Measurements from ENCODE around the gene WNT9A. TPM values are rescaled to one million over a fixed set of nuclear protein-coding genes. Genes with fewer than 3 reads are reported as not detected.

WNT9A gene, protein sequence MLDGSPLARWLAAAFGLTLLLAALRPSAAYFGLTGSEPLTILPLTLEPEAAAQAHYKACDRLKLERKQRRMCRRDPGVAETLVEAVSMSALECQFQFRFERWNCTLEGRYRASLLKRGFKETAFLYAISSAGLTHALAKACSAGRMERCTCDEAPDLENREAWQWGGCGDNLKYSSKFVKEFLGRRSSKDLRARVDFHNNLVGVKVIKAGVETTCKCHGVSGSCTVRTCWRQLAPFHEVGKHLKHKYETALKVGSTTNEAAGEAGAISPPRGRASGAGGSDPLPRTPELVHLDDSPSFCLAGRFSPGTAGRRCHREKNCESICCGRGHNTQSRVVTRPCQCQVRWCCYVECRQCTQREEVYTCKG
- total RNA-seq (2012; rRNA removed) (0.18 and 0.28 TPM in 2 replicates), polyA plus RNA-seq (2012; rRNA removed) (0.36 and 0.42 TPM in 2 replicates), Bru-seq, nascent RNA (percentile 43 among the genes with signal in this experiment), BruChase-seq, experiment 1, labeled RNA remaining after a 6-hour chase (percentile 48 among the genes with signal in this experiment), BruChase-seq, experiment 2, labeled RNA remaining after a 2-hour chase (percentile 64 among the genes with signal in this experiment)
- polyA plus RNA-seq (2012; cell fraction: cytosol; rRNA removed) = 0.24 and 0.63 TPM in 2 replicates
- polyA plus RNA-seq (2012; cell fraction: nucleus; rRNA removed; ENCODE audit: low replicate concordance) = 0.81 and 1.1 TPM in 2 replicates
- long read RNA-seq = 0 reads

DNA sequence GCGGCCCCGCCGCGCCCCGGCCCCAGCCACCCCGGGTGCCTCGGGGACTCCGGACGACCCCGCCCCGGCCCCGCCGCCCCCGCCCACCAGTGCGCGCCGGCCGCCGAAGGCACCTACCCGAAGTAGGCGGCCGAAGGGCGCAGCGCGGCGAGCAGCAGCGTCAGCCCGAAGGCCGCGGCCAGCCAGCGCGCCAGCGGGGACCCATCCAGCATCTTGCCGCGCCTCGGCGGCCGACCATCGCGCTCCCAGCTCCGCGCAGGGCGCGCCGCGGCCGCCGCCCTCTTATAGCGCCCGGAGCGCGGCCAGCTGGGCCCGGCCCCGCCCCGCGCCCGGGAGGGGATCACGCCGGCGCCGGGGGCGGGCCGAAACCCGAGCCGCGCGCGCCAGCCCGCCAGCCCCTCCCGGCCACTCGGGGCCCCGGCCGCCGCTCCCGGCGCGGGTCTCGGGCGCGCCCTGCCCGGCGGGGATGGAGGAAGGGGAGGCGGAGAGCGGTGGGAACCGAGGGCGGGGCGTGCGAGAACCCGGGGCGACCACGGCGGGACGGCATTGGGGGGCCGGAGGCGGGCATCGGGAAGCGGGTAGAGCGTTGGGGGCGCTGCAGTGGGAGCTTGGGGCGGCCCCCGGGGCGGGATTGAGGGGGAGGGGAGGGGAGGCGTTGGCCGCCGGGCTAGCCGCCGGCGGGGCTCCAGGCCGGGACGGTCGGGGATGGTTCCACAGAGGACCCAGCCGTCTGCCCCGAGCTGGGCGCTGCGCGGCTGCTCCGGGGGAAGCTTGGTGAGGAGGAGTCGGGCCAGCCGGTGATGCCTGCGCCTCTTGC, at the start of gene WNT9A:
Gene WNT9A, minus strand, starts transcription at position 257 of the 817 bp plus-strand sequence. Its CDS starts 45 bp downstream, at position 212.
- Histone ChIP-seq H4K91ac (ENCODE audit: insufficient read depth, low read depth, low read length) (no peak within 1 kb of the TSS), H3K14ac (replicated peaks; ENCODE audit: low read depth, low read length) (peak within 1 kb of the TSS; percentile 59; the same call in 1 of the 2 replicates), H3K79me1 (ENCODE audit: low read depth in 1 of 2, low read length in 2 of 2) (no peaks in the 10 kb centered on the region), H2BK20ac (ENCODE audit: low read depth, low read length) (no peak within 1 kb of the TSS), H2AK9ac (replicated peaks; ENCODE audit: low read depth, low read length, poor library complexity) (peak within 1 kb of the TSS; percentile 84), H3K4me1 (ENCODE audit: control insufficient read depth, insufficient read depth, low read length) (peaks cover 6% of the 10 kb centered on the region; the same call in 1 of the 2 replicates), H3K23ac (ENCODE audit: low read depth, low read length) (peak within 1 kb of the TSS; percentile 82; the same call in 1 of the 2 replicates), H2BK5ac (ENCODE audit: low read depth, low read length, poor library complexity, severe bottlenecking) (no peak within 1 kb of the TSS), H2AK5ac (ENCODE audit: low read depth, low read length) (no peak within 1 kb of the TSS), H3K4me3 (ENCODE audit: insufficient read depth, low read depth, low read length) (peak within 1 kb of the TSS; percentile 66), H2BK15ac (ENCODE audit: low read depth, low read length) (no peak within 1 kb of the TSS), H2AFZ (replicated peaks; ENCODE audit: low read length, poor library complexity) (peak within 1 kb of the TSS; percentile 92), H4K5ac (ENCODE audit: low read depth, low read length) (no peak within 1 kb of the TSS), H3K56ac (ENCODE audit: extremely low read depth, insufficient read depth, low read length) (no peak within 1 kb of the TSS), H2BK120ac (ENCODE audit: low read depth, low read length) (no peak within 1 kb of the TSS), H3K4me2 (ENCODE audit: low read depth, low read length) (peak within 1 kb of the TSS; percentile 99), H4K20me1 (ENCODE audit: insufficient read depth, low read length) (no peaks in the 10 kb centered on the region), H3K18ac (ENCODE audit: low read depth, low read length) (no peak within 1 kb of the TSS), H4K8ac (ENCODE audit: low read depth in 2 of 2, low read length in 2 of 2) (no peak within 1 kb of the TSS), H3K27me3 (ENCODE audit: control insufficient read depth, insufficient read depth, low read length) (no peaks in the 10 kb centered on the region; the same call in 1 of the 2 replicates), H3K9me3 (ENCODE audit: control insufficient read depth, insufficient read depth, low read length) (no peaks in the 10 kb centered on the region), H3K9me1 (ENCODE audit: insufficient read depth, low read length) (no peaks in the 10 kb centered on the region), H3K9ac (ENCODE audit: low read depth, low read length) (peak within 1 kb of the TSS; percentile 47), H3K36me3 (ENCODE audit: control insufficient read depth, insufficient read depth, low read length) (no peaks in the 10 kb centered on the region), H3K27ac (ENCODE audit: insufficient read depth, low read length) (no peak within 1 kb of the TSS; the same call in 1 of the 2 replicates), H3K4ac (ENCODE audit: low read depth, low read length) (no peak within 1 kb of the TSS)
- in situ Hi-C loops (cut with MboI; ENCODE audit: low sequenced_read_pairs) (loop anchor here (5.0 to 25.0 kb wide), 2 partner anchors 186 to 461 kb away; no protein-coding TSS in a partner anchor), intact Hi-C loops (cut with micrococcal nuclease) (loop anchor here (5.0 to 10.0 kb wide), 2 partner anchors 134 to 403 kb away; partner anchors contain the start of gene ARF1), dilution Hi-C loops (cut with HindIII; ENCODE audit: low sequenced_read_pairs, unreplicated experiment) (no loop called here)
- ATAC-seq (ENCODE audit: low read depth) (peak; percentile 87), DNase-seq (peak; percentile 49)
- CTCF ChIA-PET = interaction anchor here (0.7 kb wide), 1 partner anchor 182 kb away, joined by 3 read pairs; no protein-coding TSS in a partner anchor
- WGBS, 2 experiments (ENCODE audit: extremely low coverage in 2 of 2, insufficient read length in 1 of 2) = 0% methylated on average over 9 of the region's 120 CpGs; no CpG with 5 or more reads in 1 of the 2 experiments
- no TSS peak for BruUV-seq (replicated peaks)
- POLR2A ChIA-PET (ENCODE audit: unreplicated experiment) = interaction anchor here (0.6 to 0.8 kb wide), 2 partner anchors 159 to 229 kb away, joined by 3 to 9 read pairs; no protein-coding TSS in a partner anchor
- TF ChIP-seq, protein P1, sequence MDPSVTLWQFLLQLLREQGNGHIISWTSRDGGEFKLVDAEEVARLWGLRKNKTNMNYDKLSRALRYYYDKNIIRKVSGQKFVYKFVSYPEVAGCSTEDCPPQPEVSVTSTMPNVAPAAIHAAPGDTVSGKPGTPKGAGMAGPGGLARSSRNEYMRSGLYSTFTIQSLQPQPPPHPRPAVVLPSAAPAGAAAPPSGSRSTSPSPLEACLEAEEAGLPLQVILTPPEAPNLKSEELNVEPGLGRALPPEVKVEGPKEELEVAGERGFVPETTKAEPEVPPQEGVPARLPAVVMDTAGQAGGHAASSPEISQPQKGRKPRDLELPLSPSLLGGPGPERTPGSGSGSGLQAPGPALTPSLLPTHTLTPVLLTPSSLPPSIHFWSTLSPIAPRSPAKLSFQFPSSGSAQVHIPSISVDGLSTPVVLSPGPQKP (IDR thresholded peaks at IDR 0.05; ENCODE audit: borderline replicate concordance, low read depth, low read length) = no peak
- no peak for TF ChIP-seq CHD1 (IDR thresholded peaks at IDR 0.05; ENCODE audit: low read depth, low read length)
- TF ChIP-seq, protein P2, sequence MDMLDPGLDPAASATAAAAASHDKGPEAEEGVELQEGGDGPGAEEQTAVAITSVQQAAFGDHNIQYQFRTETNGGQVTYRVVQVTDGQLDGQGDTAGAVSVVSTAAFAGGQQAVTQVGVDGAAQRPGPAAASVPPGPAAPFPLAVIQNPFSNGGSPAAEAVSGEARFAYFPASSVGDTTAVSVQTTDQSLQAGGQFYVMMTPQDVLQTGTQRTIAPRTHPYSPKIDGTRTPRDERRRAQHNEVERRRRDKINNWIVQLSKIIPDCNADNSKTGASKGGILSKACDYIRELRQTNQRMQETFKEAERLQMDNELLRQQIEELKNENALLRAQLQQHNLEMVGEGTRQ (IDR thresholded peaks at IDR 0.05; ENCODE audit: low read depth, low read length) = no peak
- no peak for TF ChIP-seq SMC3 (IDR thresholded peaks at IDR 0.05; ENCODE audit: low read depth, low read length)
- no peak for TF ChIP-seq CEBPB (IDR thresholded peaks at IDR 0.05; ENCODE audit: low read depth, low read length)
- TF ChIP-seq, protein P3, sequence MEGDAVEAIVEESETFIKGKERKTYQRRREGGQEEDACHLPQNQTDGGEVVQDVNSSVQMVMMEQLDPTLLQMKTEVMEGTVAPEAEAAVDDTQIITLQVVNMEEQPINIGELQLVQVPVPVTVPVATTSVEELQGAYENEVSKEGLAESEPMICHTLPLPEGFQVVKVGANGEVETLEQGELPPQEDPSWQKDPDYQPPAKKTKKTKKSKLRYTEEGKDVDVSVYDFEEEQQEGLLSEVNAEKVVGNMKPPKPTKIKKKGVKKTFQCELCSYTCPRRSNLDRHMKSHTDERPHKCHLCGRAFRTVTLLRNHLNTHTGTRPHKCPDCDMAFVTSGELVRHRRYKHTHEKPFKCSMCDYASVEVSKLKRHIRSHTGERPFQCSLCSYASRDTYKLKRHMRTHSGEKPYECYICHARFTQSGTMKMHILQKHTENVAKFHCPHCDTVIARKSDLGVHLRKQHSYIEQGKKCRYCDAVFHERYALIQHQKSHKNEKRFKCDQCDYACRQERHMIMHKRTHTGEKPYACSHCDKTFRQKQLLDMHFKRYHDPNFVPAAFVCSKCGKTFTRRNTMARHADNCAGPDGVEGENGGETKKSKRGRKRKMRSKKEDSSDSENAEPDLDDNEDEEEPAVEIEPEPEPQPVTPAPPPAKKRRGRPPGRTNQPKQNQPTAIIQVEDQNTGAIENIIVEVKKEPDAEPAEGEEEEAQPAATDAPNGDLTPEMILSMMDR (conservative IDR thresholded peaks at IDR 0.05; ENCODE audit: low read depth, low read length) = no peak
- no peak for TF ChIP-seq POLR2A (IDR thresholded peaks at IDR 0.05; ENCODE audit: low read depth, low read length)
- no peak; the same call in 1 of the 2 replicates for TF ChIP-seq MAZ (IDR thresholded peaks at IDR 0.05; ENCODE audit: borderline replicate concordance, low read depth, low read length)
- no peak for TF ChIP-seq FOS (IDR thresholded peaks at IDR 0.05; ENCODE audit: low read depth, low read length)
- no peak for TF ChIP-seq RAD21 (IDR thresholded peaks at IDR 0.05; ENCODE audit: low read length)
